Activated CD4-positive, CD25-positive, alpha-beta regulatory T cell treated with anti-CD3 and anti-CD28 coated beads, Interleukin-2, amount 50 U/mL, for 24 hours (primary cell): ENCODE results near the gene SIN3B.
"Not testable (repeated sequence)": the region's sequence is repeated elsewhere in the genome, so short reads cannot be mapped to it uniquely, and the experiment has no call there.

Experiments used
- ATAC-seq, 2 donors: fragments of 150-1000 bp; cut with Tn5 transposase; one replicate each; pipeline ENCODE4 v1.10.0; 2021; ENCODE audit warnings: mild to moderate bottlenecking in 1 of 2, moderate library complexity in 1 of 2

Gene SIN3B

GRCh38 chr19:16829010-16829821 lies at the start of gene SIN3B:
Gene SIN3B (plus strand): TSS chr19:16829398. CDS start chr19:16829421, 23 bp downstream.
- ATAC-seq: peak; percentile 89 to 92

- ATAC-seq: no peak
Observed at GRCh38 chr19:16779539-16780163, 49.5 kb upstream of the SIN3B start.

- ATAC-seq: no peak
Observed at GRCh38 chr19:16782719-16783118, 46.5 kb upstream of the SIN3B start.

GRCh38 chr19:16788479-16788878 lies 40.7 kb upstream of the SIN3B start:
- no peak for ATAC-seq

- ATAC-seq: no peak
Observed at GRCh38 chr19:16789238-16789637, 40.0 kb upstream of the SIN3B start.

- no peak for ATAC-seq
Observed at GRCh38 chr19:16790051-16790450, 39.1 kb upstream of the SIN3B start.

GRCh38 chr19:16791942-16792341 lies 37.3 kb upstream of the SIN3B start:
- ATAC-seq: no peak

- ATAC-seq: no peak
Observed at GRCh38 chr19:16794456-16795441, 34.4 kb upstream of the SIN3B start.

GRCh38 chr19:16795731-16796130 lies 33.5 kb upstream of the SIN3B start:
- no peak for ATAC-seq

GRCh38 chr19:16797876-16798275 lies 31.3 kb upstream of the SIN3B start:
- ATAC-seq: no peak

- ATAC-seq: not testable (repeated sequence)
Observed at GRCh38 chr19:16798326-16798725, 30.9 kb upstream of the SIN3B start.

GRCh38 chr19:16799740-16800139 lies 29.5 kb upstream of the SIN3B start:
- no peak for ATAC-seq

- no peak for ATAC-seq
Observed at GRCh38 chr19:16801600-16802013, 27.6 kb upstream of the SIN3B start.

- no peak for ATAC-seq
Observed at GRCh38 chr19:16804176-16804575, 25.0 kb upstream of the SIN3B start.

GRCh38 chr19:16807549-16808284 lies 21.5 kb upstream of the SIN3B start:
- ATAC-seq: no peak

- no peak for ATAC-seq
Observed at GRCh38 chr19:16814526-16815100, 14.6 kb upstream of the SIN3B start.

GRCh38 chr19:16820056-16820455 lies 9.1 kb upstream of the SIN3B start:
- no peak for ATAC-seq

GRCh38 chr19:16821081-16821480 lies 8.1 kb upstream of the SIN3B start:
- ATAC-seq: no peak

- ATAC-seq: no peak
Observed at GRCh38 chr19:16822648-16823047, 6.5 kb upstream of the SIN3B start.

GRCh38 chr19:16824658-16825311 lies 4.4 kb upstream of the SIN3B start:
- no peak for ATAC-seq

GRCh38 chr19:16825312-16826052 lies 3.7 kb upstream of the SIN3B start:
- ATAC-seq: no peak
